Measurements from ENCODE around the gene GAPDH.
A peak's percentile ranks its signal among the peaks of the same experiment; 100 is the strongest.
"Not testable (repeated sequence)": the region's sequence is repeated elsewhere in the genome, so short reads cannot be mapped to it uniquely, and the experiment has no call there.

GAPDH gene

GRCh38 chr12:6533923-6534694 is at the start of gene GAPDH:
TSS of gene GAPDH (plus strand) at chr12:6534517. CDS start at chr12:6534833, 316 bp downstream.
- peak; percentile 87 to 88 for DNase-seq

DNA sequence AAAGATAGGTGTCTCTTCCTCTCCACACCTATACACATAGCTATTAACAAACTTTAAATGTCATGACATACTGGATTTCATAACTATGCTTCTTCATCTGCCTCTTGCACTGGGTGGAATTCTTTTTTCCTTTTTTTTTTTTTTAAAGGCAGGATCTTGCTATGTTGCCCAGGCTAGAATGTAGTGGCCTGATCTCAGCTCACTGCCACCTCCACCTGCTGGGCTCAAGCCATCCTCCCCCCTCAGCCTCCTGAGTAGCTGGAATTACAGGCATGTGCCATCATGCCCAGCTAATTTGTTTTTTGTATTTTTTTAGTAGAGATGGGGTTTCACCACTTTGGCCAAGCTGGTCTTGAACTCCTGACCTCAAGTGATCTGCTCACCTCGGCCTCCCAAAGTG is 46.1 kb upstream of the GAPDH start:
- DNase-seq, result no peak

GRCh38 chr12:6489449-6489848 is 44.9 kb upstream of the GAPDH start:
- DNase-seq, result no peak

- not testable (repeated sequence) for DNase-seq
Observed at GRCh38 chr12:6490673-6491072, 43.6 kb upstream of the GAPDH start.

- peak; percentile 95 to 98 for DNase-seq
Observed at GRCh38 chr12:6492838-6493496, 41.4 kb upstream of the GAPDH start, which contains the start of gene MRPL51. TSS of gene MRPL51 (minus strand) at chr12:6493262. CDS start at chr12:6493136, 126 bp downstream.

DNA sequence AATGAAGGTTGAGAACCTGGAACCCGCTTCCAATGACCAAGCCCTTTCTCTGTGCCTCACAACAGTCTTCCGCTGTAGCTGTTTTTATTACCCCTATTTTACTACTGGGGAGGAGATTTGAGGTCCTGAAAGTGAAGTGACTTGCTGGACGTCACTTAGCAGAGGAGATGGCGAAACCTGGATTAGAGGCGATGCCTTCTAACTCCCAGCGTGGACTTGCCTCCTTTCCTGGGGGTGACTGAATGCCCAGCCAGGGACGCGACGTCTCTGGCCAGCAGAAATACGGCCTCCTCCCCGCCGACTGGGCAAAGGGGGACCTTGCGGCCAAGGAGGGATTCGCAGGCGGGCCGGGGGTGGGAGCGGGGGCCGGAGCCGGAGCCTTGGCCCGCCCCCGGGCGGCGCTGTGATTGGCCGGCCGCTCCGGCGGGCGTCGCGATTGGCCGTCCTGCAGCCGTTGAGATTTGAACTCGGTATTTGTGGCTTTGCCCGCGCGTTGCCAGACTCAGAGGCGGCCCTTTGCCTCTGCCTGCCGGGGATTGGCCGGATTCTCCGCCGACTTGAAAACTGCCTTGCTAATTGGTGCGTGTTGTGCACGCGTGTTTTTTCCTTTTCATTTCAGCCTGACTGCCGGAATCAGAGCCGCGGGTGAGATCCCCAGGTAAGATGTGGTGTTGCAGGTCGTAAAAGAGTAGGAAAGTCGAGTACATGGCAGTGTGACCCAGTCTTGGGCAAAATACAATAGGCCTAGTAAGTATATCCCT is 40.6 kb upstream of the GAPDH start, which contains the start of gene NCAPD2:
NCAPD2 (plus strand) TSS at position 606 of the 761 bp plus-strand sequence. CDS start 997 bp downstream, outside the sequence.
- DNase-seq, result peak; percentile 87 to 94

DNA sequence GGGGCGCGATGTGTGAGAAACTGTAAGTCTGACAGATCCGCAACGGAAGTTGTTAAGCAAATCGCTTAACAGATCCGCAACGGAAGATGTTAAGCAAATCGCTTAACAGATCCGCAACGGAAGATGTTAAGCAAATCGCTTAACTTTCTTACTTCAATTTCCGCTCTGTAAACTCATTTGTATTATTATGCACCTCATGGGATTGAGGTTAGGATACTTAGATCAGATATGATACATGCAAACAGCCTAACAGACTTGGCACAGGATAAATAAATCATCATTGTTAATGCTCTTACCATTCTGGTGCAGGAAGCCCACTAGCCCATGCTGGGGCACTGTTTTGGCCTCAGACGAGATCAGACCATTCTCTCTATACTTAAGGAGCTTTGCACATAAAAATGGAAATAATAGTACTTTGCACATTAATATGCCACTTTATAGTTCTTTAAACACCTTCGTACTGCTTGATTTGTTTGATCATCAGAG is 40.0 kb upstream of the GAPDH start:
- no peak for DNase-seq

DNA sequence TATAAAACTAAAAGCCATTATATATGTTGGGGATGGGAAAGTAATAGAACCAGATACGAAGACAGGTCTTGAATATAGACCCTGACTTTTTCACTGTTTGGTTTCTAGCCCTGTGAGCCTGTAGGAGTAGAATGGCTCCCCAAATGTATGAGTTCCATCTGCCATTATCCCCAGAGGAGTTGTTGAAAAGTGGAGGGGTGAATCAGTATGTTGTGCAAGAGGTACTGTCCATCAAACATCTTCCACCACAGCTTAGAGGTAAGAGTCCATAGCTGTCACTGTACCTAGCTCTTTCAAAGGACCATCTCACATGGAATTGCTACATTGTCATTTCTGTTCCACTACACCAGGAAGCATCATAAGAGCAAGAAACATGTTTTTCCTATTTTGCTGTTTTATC is 39.3 kb upstream of the GAPDH start:
- DNase-seq, result no peak

- DNase-seq, result not testable (repeated sequence)
Observed at GRCh38 chr12:6497291-6497690, 37.0 kb upstream of the GAPDH start.

GRCh38 chr12:6500466-6500865 is 33.9 kb upstream of the GAPDH start:
- no peak for DNase-seq

DNA sequence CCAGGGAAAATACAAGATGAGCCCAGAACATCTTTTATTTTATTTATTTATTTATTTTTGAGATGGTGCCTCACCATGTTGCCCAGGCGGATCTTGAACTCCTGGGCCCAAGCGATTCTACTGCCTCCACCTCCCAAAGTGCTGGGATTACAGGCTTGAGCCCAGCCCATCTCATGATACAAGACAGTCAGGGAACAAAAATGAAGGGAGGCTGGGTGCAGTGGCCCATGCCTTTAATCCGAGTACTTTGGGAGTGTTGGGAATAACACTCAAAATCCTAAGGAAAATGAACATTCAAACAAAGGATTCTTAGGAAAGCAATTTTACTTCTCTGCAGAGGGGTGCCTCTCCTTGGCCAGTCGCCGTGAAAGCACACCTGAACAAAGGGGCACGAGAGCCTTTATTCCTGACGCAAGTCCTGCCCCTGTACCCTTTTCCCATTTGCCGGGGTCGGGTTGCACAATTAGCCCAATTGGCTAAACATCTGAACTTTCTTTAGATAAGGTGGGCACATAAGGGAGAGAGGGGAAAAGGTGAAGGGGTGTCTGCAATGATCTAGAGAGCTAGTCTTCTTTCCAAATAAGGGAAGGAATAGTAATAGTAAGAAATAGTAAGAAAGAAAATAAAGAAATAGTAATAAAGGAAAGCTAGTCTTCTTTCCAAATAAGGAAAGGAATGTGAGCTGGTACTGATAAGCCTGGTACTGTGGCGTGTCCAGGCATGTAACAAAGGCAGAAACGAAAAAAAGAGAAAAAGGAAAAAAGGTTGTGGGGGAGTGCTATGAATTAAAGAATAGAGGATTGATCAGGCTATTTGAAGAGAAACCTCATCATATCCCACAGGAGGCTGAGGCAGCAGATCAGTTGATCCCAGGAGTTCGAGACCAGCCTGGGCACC is 27.0 kb upstream of the GAPDH start:
- DNase-seq, result no peak

- no peak for DNase-seq
Observed at GRCh38 chr12:6508087-6508486, 26.2 kb upstream of the GAPDH start.

DNA sequence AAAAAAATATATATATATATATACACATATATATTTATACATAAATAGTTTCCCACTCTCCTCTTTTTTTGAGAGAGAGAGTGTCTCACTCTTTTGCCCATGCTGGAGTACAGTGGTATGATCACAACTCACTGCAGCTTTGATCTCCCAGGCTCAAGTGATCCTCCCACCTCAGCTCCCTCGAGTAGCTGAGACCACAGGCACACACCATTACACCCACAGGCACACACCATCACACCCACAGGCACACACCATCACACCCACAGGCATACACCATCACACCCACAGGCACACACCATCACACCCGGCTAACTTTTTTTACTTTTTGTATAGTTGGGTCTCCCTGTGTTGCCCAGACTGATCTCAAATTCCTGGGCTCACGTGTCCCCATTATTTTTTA is 14.1 kb upstream of the GAPDH start:
- DNase-seq, result no peak

DNA sequence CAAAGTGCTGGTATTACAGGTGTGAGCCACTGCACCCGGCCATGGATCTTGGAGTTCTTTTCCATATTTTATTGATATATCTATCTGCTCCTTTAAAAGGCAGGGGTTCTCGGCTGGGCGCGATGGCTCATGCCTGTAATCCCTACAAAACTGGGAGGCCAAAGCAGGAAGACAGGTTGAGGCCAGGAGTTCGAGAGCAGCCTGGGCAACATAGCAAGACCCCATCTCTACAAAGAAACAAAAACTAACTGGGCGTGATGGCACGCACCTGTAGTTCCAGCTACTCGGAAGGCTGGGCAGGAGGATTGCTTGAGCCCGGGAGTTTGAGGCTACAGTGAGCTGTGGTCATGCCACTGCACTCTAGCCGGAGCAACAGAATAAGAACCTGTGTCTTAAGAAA is 12.1 kb upstream of the GAPDH start:
- DNase-seq, result no peak

- no peak for DNase-seq
Observed at GRCh38 chr12:6523708-6524107, 10.6 kb upstream of the GAPDH start.

DNA sequence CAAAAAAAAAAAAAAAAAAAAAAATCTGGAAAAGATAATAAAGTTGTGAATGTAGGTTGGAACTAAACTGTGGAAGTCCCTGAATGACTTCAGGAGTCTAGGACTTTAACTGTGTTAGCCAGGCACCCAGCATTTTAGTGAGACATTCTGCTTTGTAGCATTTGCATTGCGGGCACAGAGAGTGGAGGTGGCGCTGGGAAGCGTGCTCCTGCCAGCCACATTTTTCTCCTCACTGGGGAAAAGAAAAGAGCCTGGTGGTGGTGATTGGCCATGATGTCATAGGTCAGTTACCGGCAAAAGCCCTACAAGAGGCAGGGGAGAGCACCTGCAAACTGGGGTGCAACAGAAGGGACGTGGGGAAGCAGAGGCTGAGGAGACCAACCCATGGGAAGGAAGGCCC is 9.7 kb upstream of the GAPDH start:
- DNase-seq, result no peak

GRCh38 chr12:6526201-6526600 is 8.1 kb upstream of the GAPDH start:
- DNase-seq, result no peak

DNA sequence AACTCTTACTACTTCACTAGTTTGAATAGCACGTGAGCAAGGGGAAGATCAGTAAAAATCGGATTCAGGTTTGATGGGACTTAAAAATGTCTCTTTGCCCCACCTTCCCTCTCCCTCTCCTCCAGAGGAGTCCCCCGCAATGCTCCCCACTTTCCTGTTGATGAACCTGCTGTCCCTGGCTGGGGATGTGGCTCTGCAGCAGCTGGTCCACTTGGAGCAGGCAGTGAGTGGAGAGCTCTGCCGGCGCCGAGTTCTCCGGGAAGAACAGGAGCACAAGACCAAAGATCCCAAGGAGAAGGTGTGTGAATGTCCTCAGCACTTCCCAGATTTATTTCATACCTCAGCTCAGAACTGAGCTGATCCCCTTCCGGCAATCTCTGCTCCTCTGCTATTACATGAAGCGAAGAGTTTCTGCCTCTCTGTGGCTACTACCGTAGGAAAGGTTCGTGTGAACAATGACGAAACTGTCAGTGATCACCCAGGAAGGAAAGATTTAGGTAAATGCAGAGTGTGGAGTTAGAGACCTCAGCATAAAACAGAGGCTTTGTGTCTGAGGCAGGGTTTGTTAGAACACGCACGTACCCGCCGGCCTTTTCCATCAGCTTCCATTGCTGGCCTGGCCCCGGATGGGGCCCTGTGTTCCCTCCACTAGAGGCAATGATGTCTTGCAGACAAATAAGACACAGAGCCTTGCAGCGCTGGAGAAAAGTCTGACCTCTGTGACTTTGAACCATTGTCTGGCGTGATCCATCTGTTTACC is 7.4 kb upstream of the GAPDH start:
- no peak for DNase-seq

DNA sequence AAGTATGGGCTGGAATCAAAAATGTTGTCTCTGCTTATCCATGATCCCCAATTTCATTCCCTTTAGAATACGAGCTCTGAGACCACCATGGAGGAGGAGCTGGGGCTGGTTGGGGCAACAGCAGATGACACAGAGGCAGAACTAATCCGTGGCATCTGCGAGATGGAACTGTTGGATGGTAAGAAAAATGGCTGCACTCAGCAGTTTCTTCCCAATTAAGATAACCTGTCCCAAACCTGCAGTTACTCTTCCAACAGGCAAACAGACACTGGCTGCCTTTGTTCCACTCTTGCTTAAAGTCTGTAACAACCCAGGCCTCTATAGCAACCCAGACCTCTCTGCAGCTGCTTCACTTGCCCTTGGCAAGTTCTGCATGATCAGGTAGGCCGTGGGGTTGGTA is 6.6 kb upstream of the GAPDH start:
- DNase-seq, result no peak

DNA sequence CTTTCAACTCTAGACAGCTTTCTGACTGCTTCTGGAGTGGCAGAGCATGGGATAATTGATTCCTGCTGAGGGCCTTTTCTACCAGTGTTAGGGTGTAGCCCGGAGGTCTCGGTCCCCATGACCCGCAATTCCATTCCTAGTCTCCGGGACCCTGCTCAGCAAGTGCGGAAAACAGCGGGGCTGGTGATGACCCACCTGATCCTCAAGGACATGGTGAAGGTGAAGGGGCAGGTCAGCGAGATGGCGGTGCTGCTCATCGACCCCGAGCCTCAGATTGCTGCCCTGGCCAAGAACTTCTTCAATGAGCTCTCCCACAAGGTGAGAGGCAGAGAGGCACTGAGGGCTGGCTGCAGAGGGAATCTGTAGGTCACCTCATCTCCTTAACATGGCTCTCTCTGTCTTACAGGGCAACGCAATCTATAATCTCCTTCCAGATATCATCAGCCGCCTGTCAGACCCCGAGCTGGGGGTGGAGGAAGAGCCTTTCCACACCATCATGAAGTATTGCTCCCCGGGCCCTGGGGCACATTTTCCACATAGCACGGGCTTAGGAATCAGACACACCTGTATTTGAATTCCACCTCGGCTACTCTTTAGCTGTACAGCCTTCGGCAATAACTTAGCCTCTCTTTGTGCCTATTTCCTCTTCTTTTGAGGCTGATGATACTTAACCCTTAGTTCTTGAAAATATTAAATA is 5.6 kb upstream of the GAPDH start:
- DNase-seq, result no peak

DNA sequence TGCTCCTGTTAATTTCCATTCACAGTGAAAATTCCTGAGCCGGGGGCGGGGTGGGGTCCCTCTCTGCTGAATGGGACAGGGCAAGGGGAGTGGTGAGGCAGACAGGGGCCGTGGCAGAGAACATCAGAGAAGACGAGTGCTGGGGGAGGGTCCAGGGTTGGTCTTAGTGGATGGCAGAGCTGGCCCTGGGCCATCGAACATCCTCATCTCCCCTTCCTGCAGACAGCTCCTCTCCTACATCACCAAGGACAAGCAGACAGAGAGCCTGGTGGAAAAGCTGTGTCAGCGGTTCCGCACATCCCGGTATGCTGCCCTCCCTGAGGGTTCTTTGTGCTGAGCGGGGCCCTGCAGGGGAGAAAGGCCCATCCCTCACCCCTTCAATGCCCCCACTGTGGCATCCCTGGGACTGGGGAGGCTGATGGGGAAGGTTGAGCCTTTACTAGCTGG is 5.0 kb upstream of the GAPDH start:
- DNase-seq, result no peak
